Measurements from ENCODE around the gene PRPF6. TPM values are rescaled to one million over a fixed set of nuclear protein-coding genes. Genes with fewer than 3 reads are reported as not detected.

PRPF6 gene
- total and polyA plus RNA-seq, 2 of the 13 experiments (the other 11 are each of a cell fraction or from before 2014, with no cell fraction given): 63.7 to 101 TPM

DNA sequence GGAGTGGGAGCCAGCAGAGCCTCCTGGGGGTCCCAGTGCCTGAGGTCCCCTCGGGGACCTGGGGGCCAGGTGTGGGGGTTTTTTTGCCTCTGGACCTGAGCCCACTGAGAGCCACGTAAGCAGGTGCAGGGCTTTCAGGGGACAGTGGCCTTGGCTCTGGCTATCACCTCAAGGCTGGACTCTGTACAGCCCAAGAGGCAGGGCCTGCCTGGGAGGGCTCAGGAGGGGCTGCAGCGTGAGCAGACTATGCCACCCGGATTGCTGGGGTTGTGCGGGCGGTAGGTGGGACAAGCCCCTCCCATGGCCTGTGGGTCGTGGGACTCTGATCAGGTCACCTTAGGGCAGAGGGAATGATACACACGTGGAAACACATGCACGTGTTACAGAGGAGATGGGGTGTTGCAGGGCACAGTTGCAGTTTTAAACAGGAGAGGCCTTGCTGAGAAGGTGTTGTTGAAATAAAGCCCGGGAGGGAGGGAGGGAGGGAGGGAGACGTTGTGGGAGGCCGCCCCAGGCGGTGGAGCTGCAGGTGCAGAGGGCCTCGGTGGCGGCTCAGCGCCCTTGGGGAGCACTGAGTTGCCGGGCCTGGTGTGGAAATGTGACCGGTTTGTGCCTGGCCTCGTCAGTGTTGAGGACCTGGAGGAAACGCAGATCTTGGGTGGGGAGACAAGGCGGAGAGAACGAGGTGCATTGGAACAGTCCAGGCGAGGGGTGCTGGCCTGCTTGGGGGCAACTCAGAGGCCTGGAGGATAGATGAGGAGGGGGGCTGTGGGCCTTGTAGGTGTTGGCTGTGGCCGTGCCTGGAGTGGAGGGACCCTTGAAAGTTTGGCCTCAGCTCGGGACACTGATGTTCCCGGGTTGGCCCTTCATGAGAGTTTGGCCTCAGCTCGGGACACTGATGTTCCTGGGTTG is 84.4 kb downstream of the PRPF6 start (continued):
- 0 out of 2 replicates have a peak, but pooled peaks have one; percentile 44 for TF ChIP-seq DMAP1 (CRISPR knock-in tag; IDR thresholded peaks at IDR 0.05)
- TF ChIP-seq NR2F1 (CRISPR knock-in tag; IDR thresholded peaks at IDR 0.05): peak; percentile 50 to 73; a peak in 1 of 4 replicates
- peak; percentile 25; the same call in 1 of the 2 replicates for TF ChIP-seq RAD21 (CRISPR knock-in tag; IDR thresholded peaks at IDR 0.05)
- peak; percentile 86; the same call in 1 of the 2 replicates for TF ChIP-seq KLF11 (CRISPR knock-in tag; IDR thresholded peaks at IDR 0.05)
- TF ChIP-seq, protein P1, sequence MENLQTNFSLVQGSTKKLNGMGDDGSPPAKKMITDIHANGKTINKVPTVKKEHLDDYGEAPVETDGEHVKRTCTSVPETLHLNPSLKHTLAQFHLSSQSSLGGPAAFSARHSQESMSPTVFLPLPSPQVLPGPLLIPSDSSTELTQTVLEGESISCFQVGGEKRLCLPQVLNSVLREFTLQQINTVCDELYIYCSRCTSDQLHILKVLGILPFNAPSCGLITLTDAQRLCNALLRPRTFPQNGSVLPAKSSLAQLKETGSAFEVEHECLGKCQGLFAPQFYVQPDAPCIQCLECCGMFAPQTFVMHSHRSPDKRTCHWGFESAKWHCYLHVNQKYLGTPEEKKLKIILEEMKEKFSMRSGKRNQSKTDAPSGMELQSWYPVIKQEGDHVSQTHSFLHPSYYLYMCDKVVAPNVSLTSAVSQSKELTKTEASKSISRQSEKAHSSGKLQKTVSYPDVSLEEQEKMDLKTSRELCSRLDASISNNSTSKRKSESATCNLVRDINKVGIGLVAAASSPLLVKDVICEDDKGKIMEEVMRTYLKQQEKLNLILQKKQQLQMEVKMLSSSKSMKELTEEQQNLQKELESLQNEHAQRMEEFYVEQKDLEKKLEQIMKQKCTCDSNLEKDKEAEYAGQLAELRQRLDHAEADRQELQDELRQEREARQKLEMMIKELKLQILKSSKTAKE (CRISPR knock-in tag; IDR thresholded peaks at IDR 0.05; ENCODE audit: borderline replicate concordance): peak; percentile 56; the same call in 1 of the 2 replicates
- TF ChIP-seq TRIM24 (CRISPR knock-in tag; IDR thresholded peaks at IDR 0.05): peak; percentile 53; the same call in 1 of the 2 replicates
- no peak for TF ChIP-seq DNMT3B (CRISPR knock-in tag; conservative IDR thresholded peaks at IDR 0.05)
- 0 out of 2 replicates have a peak, but pooled peaks have one; percentile 40 for TF ChIP-seq GTF2F1 (IDR thresholded peaks at IDR 0.05; ENCODE audit: low read length)
- TF ChIP-seq AKAP8 (CRISPR knock-in tag; IDR thresholded peaks at IDR 0.05): peak; percentile 99
- TF ChIP-seq RARG (CRISPR knock-in tag; IDR thresholded peaks at IDR 0.05; ENCODE audit: low read depth): no peak
- peak; percentile 37; the same call in 1 of the 2 replicates for TF ChIP-seq PITX1 (CRISPR knock-in tag; IDR thresholded peaks at IDR 0.05)
- TF ChIP-seq NFE2L2 (IDR thresholded peaks at IDR 0.05; ENCODE audit: low read length): no peak
- peak; percentile 26; the same call in 1 of the 2 replicates for TF ChIP-seq ARHGAP35 (CRISPR knock-in tag; IDR thresholded peaks at IDR 0.05; ENCODE audit: borderline replicate concordance)
- TF ChIP-seq, protein P2, sequence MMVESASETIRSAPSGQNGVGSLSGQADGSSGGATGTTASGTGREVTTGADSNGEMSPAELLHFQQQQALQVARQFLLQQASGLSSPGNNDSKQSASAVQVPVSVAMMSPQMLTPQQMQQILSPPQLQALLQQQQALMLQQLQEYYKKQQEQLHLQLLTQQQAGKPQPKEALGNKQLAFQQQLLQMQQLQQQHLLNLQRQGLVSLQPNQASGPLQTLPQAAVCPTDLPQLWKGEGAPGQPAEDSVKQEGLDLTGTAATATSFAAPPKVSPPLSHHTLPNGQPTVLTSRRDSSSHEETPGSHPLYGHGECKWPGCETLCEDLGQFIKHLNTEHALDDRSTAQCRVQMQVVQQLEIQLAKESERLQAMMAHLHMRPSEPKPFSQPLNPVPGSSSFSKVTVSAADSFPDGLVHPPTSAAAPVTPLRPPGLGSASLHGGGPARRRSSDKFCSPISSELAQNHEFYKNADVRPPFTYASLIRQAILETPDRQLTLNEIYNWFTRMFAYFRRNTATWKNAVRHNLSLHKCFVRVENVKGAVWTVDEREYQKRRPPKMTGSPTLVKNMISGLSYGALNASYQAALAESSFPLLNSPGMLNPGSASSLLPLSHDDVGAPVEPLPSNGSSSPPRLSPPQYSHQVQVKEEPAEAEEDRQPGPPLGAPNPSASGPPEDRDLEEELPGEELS (CRISPR knock-in tag; IDR thresholded peaks at IDR 0.05): 0 out of 2 replicates have a peak, but pooled peaks have one; percentile 13
- peak; percentile 78 for TF ChIP-seq ZMYM3 (CRISPR knock-in tag; IDR thresholded peaks at IDR 0.05)
- 0 out of 2 replicates have a peak, but pooled peaks have one; percentile 26 for TF ChIP-seq HNF4G (IDR thresholded peaks at IDR 0.05; ENCODE audit: borderline replicate concordance, low read depth, low read length)
- TF ChIP-seq HNF4G (CRISPR knock-in tag; IDR thresholded peaks at IDR 0.05; ENCODE audit: borderline replicate concordance, low read depth): 0 out of 2 replicates have a peak, but pooled peaks have one; percentile 28
- TF ChIP-seq TBX3 (IDR thresholded peaks at IDR 0.05; ENCODE audit: borderline replicate concordance): no peak
- peak; percentile 84 for TF ChIP-seq MEF2D (CRISPR knock-in tag; IDR thresholded peaks at IDR 0.05)
- TF ChIP-seq TAF15 (IDR thresholded peaks at IDR 0.05; ENCODE audit: low read depth, low read length, poor library complexity, severe bottlenecking): no peak
- TF ChIP-seq PTBP1 (IDR thresholded peaks at IDR 0.05; ENCODE audit: low read depth, low read length, poor library complexity, severe bottlenecking): peak; percentile 66
- TF ChIP-seq, protein P3, sequence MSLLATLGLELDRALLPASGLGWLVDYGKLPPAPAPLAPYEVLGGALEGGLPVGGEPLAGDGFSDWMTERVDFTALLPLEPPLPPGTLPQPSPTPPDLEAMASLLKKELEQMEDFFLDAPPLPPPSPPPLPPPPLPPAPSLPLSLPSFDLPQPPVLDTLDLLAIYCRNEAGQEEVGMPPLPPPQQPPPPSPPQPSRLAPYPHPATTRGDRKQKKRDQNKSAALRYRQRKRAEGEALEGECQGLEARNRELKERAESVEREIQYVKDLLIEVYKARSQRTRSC (CRISPR knock-in tag; IDR thresholded peaks at IDR 0.05; ENCODE audit: low read depth): 0 out of 2 replicates have a peak, but pooled peaks have one; percentile 71

Measured in HepG2 (cell line).